Right atrium auricular region (tissue), 2 donors: ENCODE results near the gene RASL11A. TPM values are rescaled to one million over a fixed set of nuclear protein-coding genes. Genes with fewer than 3 reads are reported as not detected.

ENCODE experiments used
- DNase-seq: peaks from one replicate; pipeline ENCODE4 v3.0.0-alpha.2; 2019; ENCODE audit warnings: low spot score
- H3K27ac ChIP-seq, 2 donors: fragments of 200-600 bp; sonication (generic); 1 replicate in 1 of 2; 2 replicates in 1 of 2; pipeline ENCODE4 v1.5.1; 2016 to 2019
- H3K27me3 ChIP-seq, 2 donors: fragments of 200-600 bp; sonication (generic); one replicate each; pipeline versions ENCODE4 v1.5.1 to v1.6.0; 2017 to 2019
- H3K36me3 ChIP-seq: fragments of 200-600 bp; sonication (generic); one replicate; pipeline ENCODE4 v1.5.1; 2016
- H3K4me1 ChIP-seq, 2 donors: fragments of 200-600 bp; sonication (generic); one replicate each; pipeline versions ENCODE4 v1.5.1 to v1.6.0; 2017 to 2019
- H3K4me3 ChIP-seq, 2 donors: fragments of 200-600 bp; sonication (generic); 1 replicate in 1 of 2; 2 replicates in 1 of 2; pipeline ENCODE4 v1.5.1; 2017 to 2019; ENCODE audit warnings: mild to moderate bottlenecking in 1 of 2, moderate library complexity in 1 of 2
- H3K9me3 ChIP-seq, 2 donors: fragments of 200-600 bp; sonication (generic); one replicate each; pipeline ENCODE4 v1.5.1; 2019
- CTCF ChIP-seq, 2 donors: fragments of 200-600 bp; sonication (generic); IDR thresholded peaks; one replicate each; pipeline ENCODE4 v1.5.1; 2019; ENCODE audit warnings: antibody characterized with exemption in 2 of 2
- total RNA-seq, 2 donors: library from RNA; depleted of rRNA; stranded (reverse); fragments of >200 nt; gene quantifications; one replicate each; pipeline ENCODE4 v1.1.0, GENCODE V29; 2016

RASL11A gene
- total RNA-seq, 2 donors from 2014 or later, result 9.3 to 16.3 TPM

- no peak overlapping the region for H3K27ac ChIP-seq
- no peaks in the 10 kb centered on the region for H3K36me3 ChIP-seq
- H3K4me1 ChIP-seq, result no peaks in the 10 kb centered on the region
- no peaks in the 10 kb centered on the region for H3K27me3 ChIP-seq
- no peaks in the 10 kb centered on the region for H3K9me3 ChIP-seq
- no peak for DNase-seq
- no peak overlapping the region for H3K4me3 ChIP-seq
- no peak for TF ChIP-seq CTCF (IDR thresholded peaks at IDR 0.05)
Observed at GRCh38 chr13:27279506-27279905, 8.9 kb downstream of the RASL11A start.

- H3K27ac ChIP-seq, result no peak overlapping the region
- H3K9me3 ChIP-seq, result no peaks in the 10 kb centered on the region
- H3K36me3 ChIP-seq, result no peaks in the 10 kb centered on the region
- no peak overlapping the region for H3K4me3 ChIP-seq
- H3K4me1 ChIP-seq, result no peaks in the 10 kb centered on the region
- no peaks in the 10 kb centered on the region for H3K27me3 ChIP-seq
- DNase-seq, result no peak
- TF ChIP-seq CTCF (IDR thresholded peaks at IDR 0.05), result no peak
Observed at GRCh38 chr13:27280009-27280656, 9.5 kb downstream of the RASL11A start.

- TF ChIP-seq CTCF (IDR thresholded peaks at IDR 0.05), result no peak
- Histone ChIP-seq H3K9me3 (no peaks in the 10 kb centered on the region), H3K4me1 (no peaks in the 10 kb centered on the region), H3K4me3 (no peak overlapping the region), H3K36me3 (no peaks in the 10 kb centered on the region), H3K27ac (no peak overlapping the region), H3K27me3 (no peaks in the 10 kb centered on the region)
- DNase-seq, result no peak
Observed at GRCh38 chr13:27280841-27281240, 10.2 kb downstream of the RASL11A start.

- Histone ChIP-seq H3K27me3 (no peaks in the 10 kb centered on the region), H3K9me3 (no peaks in the 10 kb centered on the region), H3K27ac (no peak overlapping the region), H3K36me3 (no peaks in the 10 kb centered on the region), H3K4me3 (no peak overlapping the region), H3K4me1 (no peaks in the 10 kb centered on the region)
- TF ChIP-seq CTCF (IDR thresholded peaks at IDR 0.05), result no peak
- no peak for DNase-seq
Observed at GRCh38 chr13:27281420-27281819, 10.8 kb downstream of the RASL11A start.

GRCh38 chr13:27283906-27284493 is 13.4 kb downstream of the RASL11A start:
- Histone ChIP-seq H3K4me1 (no peaks in the 10 kb centered on the region), H3K36me3 (no peaks in the 10 kb centered on the region), H3K27ac (no peak overlapping the region), H3K27me3 (no peaks in the 10 kb centered on the region), H3K9me3 (no peaks in the 10 kb centered on the region), H3K4me3 (no peak overlapping the region)
- DNase-seq, result no peak
- TF ChIP-seq CTCF (IDR thresholded peaks at IDR 0.05), result peak; percentile 13 to 59

GRCh38 chr13:27288392-27288791 is 17.8 kb downstream of the RASL11A start:
- Histone ChIP-seq H3K4me3 (no peak overlapping the region), H3K4me1 (no peaks in the 10 kb centered on the region), H3K9me3 (no peaks in the 10 kb centered on the region), H3K27ac (no peak overlapping the region), H3K27me3 (no peaks in the 10 kb centered on the region), H3K36me3 (no peaks in the 10 kb centered on the region)
- TF ChIP-seq CTCF (IDR thresholded peaks at IDR 0.05), result no peak
- no peak for DNase-seq
